PC-9 (cell line): ENCODE data around the gene KEAP1.

Experiments
- EZH2 ChIP-seq: fragments of 200-600 bp; sonication (generic); IDR thresholded peaks from 2 replicates; pipeline ENCODE4 v1.8.0; 2017; ENCODE audit warnings: antibody characterized with exemption, low read depth
- TF ChIP-seq, protein P1 (sequence below): fragments of 200-600 bp; sonication (generic); conservative IDR thresholded peaks from 2 replicates; pipeline ENCODE4 v1.6.1; 2017; ENCODE audit warnings: mixed run types, antibody characterized with exemption, mild to moderate bottlenecking, moderate library complexity

DNA sequence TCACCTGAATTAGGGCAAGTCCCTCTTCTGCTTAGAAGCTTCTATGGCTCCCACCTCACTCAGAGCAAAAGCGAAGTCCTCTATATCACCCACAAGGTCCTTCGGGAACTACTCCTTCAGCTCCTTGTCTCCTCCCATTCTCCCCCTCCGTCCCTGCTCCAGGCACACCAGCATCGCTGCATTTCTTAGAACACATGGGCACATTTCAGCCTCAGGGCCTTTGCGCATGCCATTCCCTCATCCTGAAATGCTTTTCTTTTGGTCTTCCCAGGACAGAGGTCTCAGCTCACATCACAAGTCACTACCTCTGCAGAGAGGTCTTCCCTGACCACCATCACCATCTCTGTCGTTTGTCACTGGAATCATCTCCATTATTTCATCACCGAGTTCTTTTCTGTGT lies 10.1 kb upstream of the KEAP1 start:
- TF ChIP-seq, protein P1, sequence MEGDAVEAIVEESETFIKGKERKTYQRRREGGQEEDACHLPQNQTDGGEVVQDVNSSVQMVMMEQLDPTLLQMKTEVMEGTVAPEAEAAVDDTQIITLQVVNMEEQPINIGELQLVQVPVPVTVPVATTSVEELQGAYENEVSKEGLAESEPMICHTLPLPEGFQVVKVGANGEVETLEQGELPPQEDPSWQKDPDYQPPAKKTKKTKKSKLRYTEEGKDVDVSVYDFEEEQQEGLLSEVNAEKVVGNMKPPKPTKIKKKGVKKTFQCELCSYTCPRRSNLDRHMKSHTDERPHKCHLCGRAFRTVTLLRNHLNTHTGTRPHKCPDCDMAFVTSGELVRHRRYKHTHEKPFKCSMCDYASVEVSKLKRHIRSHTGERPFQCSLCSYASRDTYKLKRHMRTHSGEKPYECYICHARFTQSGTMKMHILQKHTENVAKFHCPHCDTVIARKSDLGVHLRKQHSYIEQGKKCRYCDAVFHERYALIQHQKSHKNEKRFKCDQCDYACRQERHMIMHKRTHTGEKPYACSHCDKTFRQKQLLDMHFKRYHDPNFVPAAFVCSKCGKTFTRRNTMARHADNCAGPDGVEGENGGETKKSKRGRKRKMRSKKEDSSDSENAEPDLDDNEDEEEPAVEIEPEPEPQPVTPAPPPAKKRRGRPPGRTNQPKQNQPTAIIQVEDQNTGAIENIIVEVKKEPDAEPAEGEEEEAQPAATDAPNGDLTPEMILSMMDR = no peak
- no peak for TF ChIP-seq EZH2
